NK-92 treated with Interleukin-12 subunit alpha and Interleukin-12 subunit beta, amount 100 ng/mL, for 24 hours (cell line): ENCODE measurements around the gene GLIS1.

Source experiments
- DNase-seq: peaks from one replicate; lab custom pipeline; 2025; lab: John Stamatoyannopoulos, UW

GLIS1 gene

DNA sequence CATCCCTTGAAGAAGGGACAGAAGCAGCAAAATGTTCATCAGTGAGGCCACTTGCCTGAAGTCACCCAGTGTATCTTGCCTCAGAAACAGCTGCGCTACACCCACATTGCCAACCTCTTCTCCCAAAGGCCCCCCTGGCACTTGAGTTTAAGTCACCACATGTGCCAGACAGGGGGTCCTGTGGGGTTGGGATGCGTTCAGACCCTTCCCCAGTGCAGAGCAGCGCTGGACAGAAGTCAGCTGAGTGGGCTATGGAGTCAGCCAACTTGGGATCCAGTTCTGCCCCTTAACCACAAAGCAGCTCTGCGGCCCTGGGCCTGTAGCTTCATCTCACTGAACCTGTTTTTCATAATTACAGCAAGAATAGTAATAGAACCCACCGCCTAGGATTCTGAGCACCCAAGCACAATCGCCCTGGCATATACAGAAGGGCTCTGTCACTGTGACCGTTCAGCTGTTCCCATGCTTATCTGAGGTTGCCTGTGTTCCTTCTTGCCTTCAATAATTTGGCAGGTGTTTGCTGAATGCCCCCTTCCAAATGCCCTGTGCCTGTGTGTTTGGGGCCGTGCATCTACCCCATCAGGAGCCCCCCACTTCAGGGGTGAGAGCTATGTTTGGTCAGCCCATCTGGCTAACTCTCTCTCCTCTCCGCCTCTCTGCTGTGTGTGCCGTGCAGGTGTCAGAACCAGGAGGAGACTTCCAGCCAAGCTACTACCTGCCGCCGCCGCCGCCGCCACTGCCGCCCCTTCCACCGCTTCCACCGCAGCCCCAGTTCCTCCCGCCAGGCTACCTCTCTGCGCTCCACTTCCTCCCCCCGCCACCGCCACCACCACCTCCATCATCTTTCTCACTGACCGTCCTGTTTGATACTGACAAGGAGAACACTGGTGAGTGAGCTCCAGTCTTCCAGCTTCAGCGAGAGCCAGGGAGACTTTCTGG lies 274.7 kb downstream of the GLIS1 start:
- DNase-seq: no peak

DNA sequence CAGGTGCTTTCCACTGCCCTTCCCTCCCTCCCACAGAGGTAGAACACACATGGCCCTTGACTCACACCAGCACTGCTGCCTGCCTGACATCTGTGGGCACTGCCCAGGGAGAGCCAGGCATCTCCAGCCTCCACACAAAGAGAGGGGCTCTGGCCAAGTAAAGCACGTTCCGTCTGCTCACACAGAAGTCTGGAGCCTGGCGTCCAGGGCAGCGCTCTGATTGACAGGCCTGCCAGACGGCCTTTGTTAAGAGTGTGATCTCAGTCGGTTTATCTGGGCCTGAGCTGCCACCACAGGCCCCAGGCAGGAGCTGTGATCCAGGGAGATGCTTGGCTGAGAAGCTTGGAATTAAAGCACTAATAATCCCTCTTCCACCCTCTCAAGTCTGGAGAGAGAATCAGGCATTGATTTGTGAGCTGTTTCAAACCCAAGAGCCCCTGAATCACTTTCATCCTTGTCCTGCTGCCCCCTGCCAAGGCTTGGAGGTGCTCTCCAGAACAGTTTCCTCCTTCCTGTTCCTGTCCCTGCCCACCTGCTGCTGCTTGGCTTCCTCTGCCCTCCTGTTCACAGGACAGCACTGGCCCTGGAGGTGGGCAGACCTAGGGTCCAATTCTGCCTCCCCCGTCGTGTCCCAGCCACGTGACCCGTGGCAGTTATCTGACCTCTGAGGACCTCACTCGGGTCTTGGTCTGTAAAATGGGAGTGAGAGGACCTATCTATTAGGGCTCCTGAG lies 276.0 kb downstream of the GLIS1 start:
- no peak for DNase-seq

DNA sequence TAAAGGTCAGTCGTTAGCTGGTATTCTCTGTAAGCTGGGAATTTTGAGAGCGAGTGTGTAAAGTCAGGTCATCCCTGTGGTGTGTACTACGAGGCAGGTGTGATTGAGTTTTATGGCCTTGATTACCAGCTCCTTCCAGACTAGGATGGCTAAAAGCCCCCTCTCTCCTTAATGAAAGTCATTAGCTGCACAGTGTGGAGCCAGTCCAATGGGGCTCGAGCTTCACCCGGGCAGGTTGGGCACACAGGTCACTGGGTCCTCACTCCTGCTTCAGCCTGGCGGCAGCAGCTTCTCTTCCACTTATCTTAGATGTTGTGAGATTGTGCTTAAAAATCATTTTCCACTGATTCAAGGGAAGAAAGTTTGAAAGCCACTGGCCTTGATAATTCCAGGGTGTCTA lies 276.8 kb downstream of the GLIS1 start:
- DNase-seq: no peak

DNA sequence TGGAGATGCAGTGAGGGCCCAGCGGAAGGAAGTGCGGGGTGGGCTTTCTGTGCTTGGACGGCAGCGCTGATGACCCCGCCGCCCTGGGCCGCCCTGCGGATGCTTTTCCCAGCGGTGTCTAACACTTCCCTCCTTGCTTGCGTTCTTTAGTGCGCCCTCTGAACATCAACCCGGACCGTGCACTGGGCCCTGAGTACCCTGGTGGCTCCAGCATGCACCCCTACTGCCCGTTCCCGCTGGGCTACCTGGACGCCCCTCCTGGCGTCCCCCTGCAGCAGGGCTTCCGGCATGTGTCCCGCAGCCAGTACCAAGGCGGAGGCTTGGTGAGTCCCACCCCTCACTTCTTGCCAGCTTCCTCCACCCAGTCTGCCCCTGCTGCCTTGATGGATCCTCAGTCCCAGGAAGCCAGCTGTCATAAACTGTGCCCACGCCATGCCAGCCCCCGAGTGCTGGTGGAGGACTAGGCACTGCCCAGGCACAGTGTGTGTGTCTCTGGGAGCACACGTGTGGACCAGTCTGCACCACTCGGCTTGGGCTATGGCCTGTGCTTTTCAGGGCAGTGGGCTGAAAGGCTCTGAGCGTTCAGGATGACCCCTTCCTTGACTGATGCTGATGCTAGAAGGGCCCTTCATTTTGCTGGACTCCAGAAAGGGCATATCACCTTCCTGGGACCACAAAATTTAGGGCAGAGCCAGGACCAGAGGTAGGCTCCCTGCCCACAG lies 277.5 kb downstream of the GLIS1 start:
- DNase-seq: no peak

DNA sequence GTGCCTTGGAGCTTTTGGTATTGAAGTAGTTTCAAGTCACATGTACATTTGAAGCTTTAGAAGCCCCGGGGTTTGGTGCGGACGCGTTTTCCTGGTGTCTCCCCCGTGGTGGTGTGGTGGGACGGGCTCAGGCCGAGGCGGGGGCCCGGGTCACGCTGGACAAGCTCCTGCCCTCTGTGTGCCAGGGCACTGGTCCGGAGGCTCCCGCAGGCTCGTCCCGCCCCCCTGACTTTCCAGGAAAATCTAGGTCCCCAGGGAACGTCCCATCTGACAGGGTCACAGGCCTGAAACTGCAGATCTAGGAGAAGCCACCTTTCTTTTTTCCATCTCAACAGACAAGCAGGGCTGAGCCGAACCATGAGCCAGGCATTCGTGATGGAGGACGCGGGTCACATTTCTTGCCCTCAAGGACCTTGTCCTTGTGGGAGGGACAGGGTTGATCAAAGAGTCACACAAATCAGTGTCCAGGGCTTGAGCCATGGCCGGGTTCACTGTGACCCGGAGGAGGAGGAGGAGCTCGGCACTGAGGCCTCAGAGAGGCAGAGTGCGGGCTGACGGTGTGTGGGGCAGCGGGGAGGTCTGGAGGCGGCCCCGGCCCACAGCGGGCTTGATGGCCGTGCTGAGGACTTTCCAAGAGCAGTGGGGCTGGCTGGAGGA lies 278.2 kb downstream of the GLIS1 start:
- no peak for DNase-seq

DNA sequence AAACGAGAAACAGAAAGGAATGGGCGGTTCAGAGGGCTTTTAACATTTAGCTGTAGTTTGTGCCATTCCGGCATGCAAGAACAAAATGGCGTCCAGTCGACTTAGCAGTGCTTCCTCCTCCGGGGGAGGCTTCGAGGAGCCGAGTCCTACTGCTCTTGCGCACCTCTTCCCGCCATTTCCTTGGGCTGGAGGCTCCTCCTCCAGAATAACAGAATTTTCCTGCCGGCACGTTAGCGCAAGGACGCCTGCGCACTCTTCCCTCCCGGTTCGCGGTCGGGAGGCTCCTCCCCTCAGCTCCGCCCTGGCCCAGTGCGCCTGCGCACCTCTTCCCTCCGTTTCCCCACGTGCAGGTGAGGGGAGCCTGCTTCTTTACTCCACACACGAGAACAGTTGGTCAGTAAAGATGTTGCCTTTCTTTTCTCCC lies 278.7 kb downstream of the GLIS1 start:
- no peak for DNase-seq

DNA sequence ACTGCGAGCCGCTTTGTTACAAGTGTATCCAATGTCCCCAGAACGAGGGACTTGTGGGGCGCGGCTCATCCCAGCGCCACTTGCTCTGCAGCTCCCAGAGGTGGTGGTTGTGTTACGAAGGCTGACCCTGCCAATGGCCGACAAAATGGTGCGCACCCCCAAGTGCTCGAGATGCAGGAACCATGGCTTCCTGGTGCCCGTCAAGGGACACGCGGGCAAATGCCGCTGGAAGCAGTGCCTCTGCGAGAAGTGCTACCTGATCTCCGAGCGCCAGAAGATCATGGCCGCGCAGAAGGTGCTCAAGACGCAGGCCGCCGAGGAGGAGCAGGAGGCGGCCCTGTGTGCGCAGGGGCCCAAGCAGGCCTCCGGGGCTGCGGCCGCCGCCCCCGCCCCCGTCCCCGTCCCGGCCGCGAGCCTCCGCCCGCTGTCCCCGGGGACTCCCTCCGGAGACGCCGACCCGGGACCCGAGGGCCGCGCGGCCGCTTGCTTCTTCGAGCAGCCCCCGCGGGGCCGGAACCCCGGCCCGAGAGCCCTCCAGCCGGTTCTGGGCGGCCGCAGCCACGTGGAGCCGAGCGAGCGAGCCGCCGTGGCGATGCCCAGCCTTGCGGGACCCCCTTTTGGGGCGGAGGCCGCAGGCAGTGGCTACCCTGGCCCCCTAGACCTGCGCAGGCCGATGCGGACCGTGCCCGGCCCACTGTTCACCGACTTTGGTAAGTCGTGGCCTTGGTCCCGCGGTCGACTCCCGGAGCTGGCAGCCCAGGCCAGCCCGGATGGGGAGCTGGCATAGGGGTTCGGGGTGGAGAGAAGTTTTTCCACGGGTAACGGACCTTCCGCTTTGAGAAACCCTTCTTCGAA lies 279.4 kb downstream of the GLIS1 start, which contains the start of gene DMRTB1:
Gene DMRTB1, plus strand, starts transcription at position 79 of the 855 bp plus-strand sequence. Its CDS starts 55 bp downstream, at position 134.
- DNase-seq: no peak

DNA sequence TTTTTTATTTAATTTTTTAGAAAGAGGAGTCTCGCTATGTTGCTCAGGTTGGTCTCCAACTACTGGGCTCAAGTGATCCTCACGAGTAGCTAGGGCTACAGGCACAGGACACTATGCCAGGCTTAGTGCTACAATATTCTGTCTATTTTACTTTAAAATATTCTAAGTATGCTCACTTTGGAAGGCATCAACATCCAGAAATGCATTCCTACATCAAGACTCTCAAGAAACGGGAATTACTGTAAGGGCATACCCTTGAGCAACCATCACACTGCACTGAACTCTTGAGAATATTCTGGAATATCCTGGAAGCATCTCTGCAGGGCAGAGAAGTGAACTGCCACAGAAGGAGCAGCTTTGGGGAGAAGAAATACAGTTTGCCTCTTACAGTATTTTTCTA lies 280.3 kb downstream of the GLIS1 start:
- no peak for DNase-seq
